ENCODE measurements around the gene DAB1.
"Not testable (repeated sequence)": the region's sequence is repeated elsewhere in the genome, so short reads cannot be mapped to it uniquely, and the experiment has no call there.

Gene DAB1

GRCh38 chr1:57265104-57265503 lies 158.8 kb downstream of the DAB1 start:
- no peak for DNase-seq

- no peak for DNase-seq
Observed at GRCh38 chr1:57262472-57262871, 161.4 kb downstream of the DAB1 start.

- no peak for DNase-seq
Observed at GRCh38 chr1:57258557-57259325, 165.1 kb downstream of the DAB1 start.

- no peak for DNase-seq
Observed at GRCh38 chr1:57255945-57256344, 167.9 kb downstream of the DAB1 start.

GRCh38 chr1:57254022-57254421 lies 169.8 kb downstream of the DAB1 start:
- no peak for DNase-seq

- no peak for DNase-seq
Observed at GRCh38 chr1:57252597-57253294, 171.1 kb downstream of the DAB1 start.

GRCh38 chr1:57250021-57250420 lies 173.8 kb downstream of the DAB1 start:
- DNase-seq: no peak

- DNase-seq: no peak
Observed at GRCh38 chr1:57249511-57249910, 174.3 kb downstream of the DAB1 start.

GRCh38 chr1:57248830-57249229 lies 175.0 kb downstream of the DAB1 start:
- no peak for DNase-seq

- DNase-seq: no peak
Observed at GRCh38 chr1:57238233-57238781, 185.6 kb downstream of the DAB1 start.

GRCh38 chr1:57235730-57236510 lies 187.9 kb downstream of the DAB1 start:
- no peak for DNase-seq

GRCh38 chr1:57234459-57234858 lies 189.4 kb downstream of the DAB1 start:
- no peak for DNase-seq

- DNase-seq: no peak
Observed at GRCh38 chr1:57232500-57232899, 191.4 kb downstream of the DAB1 start.

- DNase-seq: no peak
Observed at GRCh38 chr1:57229998-57230397, 193.9 kb downstream of the DAB1 start.

- DNase-seq: no peak
Observed at GRCh38 chr1:57229076-57229475, 194.8 kb downstream of the DAB1 start.

- no peak for DNase-seq
Observed at GRCh38 chr1:57222801-57223200, 201.1 kb downstream of the DAB1 start.

GRCh38 chr1:57222307-57222706 lies 201.6 kb downstream of the DAB1 start:
- no peak for DNase-seq

GRCh38 chr1:57220905-57221304 lies 203.0 kb downstream of the DAB1 start:
- DNase-seq: not testable (repeated sequence)

GRCh38 chr1:57218487-57219079 lies 205.3 kb downstream of the DAB1 start:
- no peak for DNase-seq

GRCh38 chr1:57217905-57218304 lies 206.0 kb downstream of the DAB1 start:
- no peak for DNase-seq

- DNase-seq: no peak
Observed at GRCh38 chr1:57214951-57215575, 208.8 kb downstream of the DAB1 start.

GRCh38 chr1:57210881-57211280 lies 213.0 kb downstream of the DAB1 start:
- no peak for DNase-seq
